Smooth muscle cell (in vitro differentiated cells): ENCODE measurements around the gene BLOC1S4. TPM values are rescaled to one million over a fixed set of nuclear protein-coding genes. Genes with fewer than 3 reads are reported as not detected.
"Not testable (repeated sequence)": the region's sequence is repeated elsewhere in the genome, so short reads cannot be mapped to it uniquely, and the experiment has no call there.

ENCODE experiments used
- DNase-seq: peaks from one replicate; lab custom pipeline; 2025; ENCODE audit not compliant: unreplicated experiment; lab: John Stamatoyannopoulos, UW
- H2AFZ ChIP-seq: fragments of 200-600 bp; sonication (generic); 2 replicates; pipeline ENCODE4 v1.6.0; 2016; ENCODE audit warnings: antibody characterized with exemption, low read depth, mild to moderate bottlenecking
- H3F3A ChIP-seq: fragments of 200-600 bp; sonication (generic); 2 replicates; pipeline ENCODE4 v1.6.0; 2017; ENCODE audit warnings: antibody characterized with exemption, low read depth
- H3K27ac ChIP-seq: fragments of 200-600 bp; sonication (generic); 2 replicates; pipeline ENCODE4 v1.5.1; 2016; ENCODE audit warnings: low read depth, mild to moderate bottlenecking
- H3K27me3 ChIP-seq: fragments of 200-600 bp; sonication (generic); 2 replicates; pipeline ENCODE4 v1.6.1; 2016; ENCODE audit warnings: low read depth, mild to moderate bottlenecking
- H3K36me3 ChIP-seq: fragments of 200-600 bp; sonication (generic); 2 replicates; pipeline ENCODE4 v1.5.1; 2016; ENCODE audit warnings: low read depth
- H3K4me1 ChIP-seq: fragments of 200-600 bp; sonication (generic); 2 replicates; pipeline ENCODE4 v1.5.1; 2016; ENCODE audit warnings: low read depth
- H3K4me2 ChIP-seq: fragments of 200-600 bp; sonication (generic); 2 replicates; pipeline ENCODE4 v1.6.0; 2016; ENCODE audit warnings: mild to moderate bottlenecking
- H3K4me3 ChIP-seq: fragments of 200-600 bp; sonication (generic); 2 replicates; pipeline ENCODE4 v1.5.1; 2016; ENCODE audit warnings: mild to moderate bottlenecking
- H3K79me2 ChIP-seq: fragments of 200-600 bp; sonication (generic); 2 replicates; pipeline ENCODE4 v1.6.0; 2016; ENCODE audit warnings: low read depth, mild to moderate bottlenecking
- H3K9ac ChIP-seq: fragments of 200-600 bp; sonication (generic); 2 replicates; pipeline ENCODE4 v1.6.0; 2016; ENCODE audit warnings: low read depth
- H3K9me3 ChIP-seq: fragments of 200-600 bp; sonication (generic); replicated peaks from 2 replicates; pipeline ENCODE4 v1.5.1; 2016; ENCODE audit warnings: low read depth
- H4K20me1 ChIP-seq: fragments of 200-600 bp; sonication (generic); 2 replicates; pipeline ENCODE4 v1.6.0; 2016; ENCODE audit warnings: low read depth
- WGBS: methylation state at CpG from one replicate; pipeline ENCODE4 v1.1.7; 2016; ENCODE audit warnings: low lambda C conversion rate; 5-methylcytosine and 5-hydroxymethylcytosine counted together
- polyA plus RNA-seq: library from polyadenylated mRNA; unstranded; fragments of >200 nt; fragmentation: Nextera tagmentation; extraction: Ambion mirVana; gene quantifications from 2 replicates; pipeline ENCODE4 v1.2.1, GENCODE V29; 2016
- total RNA-seq: library from RNA; depleted of rRNA; stranded (reverse); fragments of >200 nt; gene quantifications from 2 replicates; pipeline ENCODE4 v1.2.3, GENCODE V29; 2014
- TF ChIP-seq, protein P1 (sequence below): fragments of 200-600 bp; sonication (generic); IDR thresholded peaks from 2 replicates; pipeline ENCODE4 v1.5.1; 2017; ENCODE audit warnings: borderline replicate concordance, mild to moderate bottlenecking, antibody characterized with exemption; ENCODE audit not compliant: insufficient read depth, poor library complexity, severe bottlenecking

The BLOC1S4 gene
- total and polyA plus RNA-seq, 2 experiments from 2014 or later = 21.8 to 41.8 TPM

GRCh38 chr4:6672131-6672530 is 43.8 kb upstream of the BLOC1S4 start:
- Histone ChIP-seq H3K9me3 (no peaks in the 10 kb centered on the region), H3K4me1 (peaks cover 22% of the 10 kb centered on the region), H4K20me1 (peaks cover 25% of the 10 kb centered on the region), H3K79me2 (peaks cover 16% of the 10 kb centered on the region), H3K27ac (no peak overlapping the region), H3F3A (no peaks in the 10 kb centered on the region), H2AFZ (no peak overlapping the region), H3K27me3 (no peaks in the 10 kb centered on the region), H3K4me2 (no peak overlapping the region), H3K36me3 (no peaks in the 10 kb centered on the region), H3K4me3 (no peak overlapping the region), H3K9ac (no peak overlapping the region)
- TF ChIP-seq, protein P1, sequence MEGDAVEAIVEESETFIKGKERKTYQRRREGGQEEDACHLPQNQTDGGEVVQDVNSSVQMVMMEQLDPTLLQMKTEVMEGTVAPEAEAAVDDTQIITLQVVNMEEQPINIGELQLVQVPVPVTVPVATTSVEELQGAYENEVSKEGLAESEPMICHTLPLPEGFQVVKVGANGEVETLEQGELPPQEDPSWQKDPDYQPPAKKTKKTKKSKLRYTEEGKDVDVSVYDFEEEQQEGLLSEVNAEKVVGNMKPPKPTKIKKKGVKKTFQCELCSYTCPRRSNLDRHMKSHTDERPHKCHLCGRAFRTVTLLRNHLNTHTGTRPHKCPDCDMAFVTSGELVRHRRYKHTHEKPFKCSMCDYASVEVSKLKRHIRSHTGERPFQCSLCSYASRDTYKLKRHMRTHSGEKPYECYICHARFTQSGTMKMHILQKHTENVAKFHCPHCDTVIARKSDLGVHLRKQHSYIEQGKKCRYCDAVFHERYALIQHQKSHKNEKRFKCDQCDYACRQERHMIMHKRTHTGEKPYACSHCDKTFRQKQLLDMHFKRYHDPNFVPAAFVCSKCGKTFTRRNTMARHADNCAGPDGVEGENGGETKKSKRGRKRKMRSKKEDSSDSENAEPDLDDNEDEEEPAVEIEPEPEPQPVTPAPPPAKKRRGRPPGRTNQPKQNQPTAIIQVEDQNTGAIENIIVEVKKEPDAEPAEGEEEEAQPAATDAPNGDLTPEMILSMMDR = no peak
- DNase-seq = no peak
- whole genome bisulfite sequencing = 98% methylated on average over 19 of the region's 19 CpGs

GRCh38 chr4:6672541-6673190 is 43.3 kb upstream of the BLOC1S4 start:
- Histone ChIP-seq H3K4me1 (peaks cover 22% of the 10 kb centered on the region), H4K20me1 (peaks cover 25% of the 10 kb centered on the region), H3K79me2 (peaks cover 16% of the 10 kb centered on the region)
- H3K27me3 ChIP-seq, DNase-seq, H3K36me3 ChIP-seq, H3K9ac ChIP-seq, H3K27ac ChIP-seq, H2AFZ ChIP-seq, H3K9me3 ChIP-seq, H3K4me2 ChIP-seq, H3K4me3 ChIP-seq, H3F3A ChIP-seq: not testable (repeated sequence)
- WGBS = over 99% methylated on average over 23 of the region's 34 CpGs

- Histone ChIP-seq H3K4me1 (peaks cover 22% of the 10 kb centered on the region), H3K4me3 (peak overlapping the region; percentile 69), H4K20me1 (peaks cover 25% of the 10 kb centered on the region), H2AFZ (peak overlapping the region; percentile 64), H3K4me2 (peak overlapping the region; percentile 97), H3K79me2 (peaks cover 16% of the 10 kb centered on the region)
- H3K27me3 ChIP-seq, H3K9ac ChIP-seq, H3K36me3 ChIP-seq, H3K9me3 ChIP-seq, H3F3A ChIP-seq, H3K27ac ChIP-seq, DNase-seq: not testable (repeated sequence)
- WGBS = 73% methylated on average over 14 of the region's 14 CpGs
Measured at GRCh38 chr4:6673191-6673659, 42.7 kb upstream of the BLOC1S4 start.

GRCh38 chr4:6673660-6674499 is 42.1 kb upstream of the BLOC1S4 start:
- peaks cover 25% of the 10 kb centered on the region for H4K20me1 ChIP-seq
- H2AFZ ChIP-seq = peak overlapping the region; percentile 64
- peak overlapping the region; percentile 97 for H3K4me2 ChIP-seq
- 3% methylated on average over 83 of the region's 89 CpGs for WGBS
- no peaks in the 10 kb centered on the region for H3K9me3 ChIP-seq
- peaks cover 22% of the 10 kb centered on the region for H3K4me1 ChIP-seq
- TF ChIP-seq, protein P1 = no peak
- H3K9ac ChIP-seq = peak overlapping the region; percentile 47
- no peaks in the 10 kb centered on the region for H3K36me3 ChIP-seq
- H3K27ac ChIP-seq = no peak overlapping the region
- DNase-seq = peak; percentile 57
- H3K27me3 ChIP-seq = no peaks in the 10 kb centered on the region
- no peaks in the 10 kb centered on the region for H3F3A ChIP-seq
- H3K4me3 ChIP-seq = peak overlapping the region; percentile 69
- peaks cover 16% of the 10 kb centered on the region for H3K79me2 ChIP-seq
